Measurements from ENCODE around the gene NAALADL2. TPM values are rescaled to one million over a fixed set of nuclear protein-coding genes. Genes with fewer than 3 reads are reported as not detected.

Gene NAALADL2
- total and polyA plus RNA-seq, 9 of the 15 experiments (the other 6 are each of a cell fraction or from before 2014, with no cell fraction given): 0.29 to 1.1 (median 0.79) TPM; not detected in 1

GRCh38 chr3:175493301-175493700, 634.2 kb downstream of the NAALADL2 start (continued):
- TF ChIP-seq TCF15 (CRISPR knock-in tag; IDR thresholded peaks at IDR 0.05) (no peak), BRCA1 (IDR thresholded peaks at IDR 0.05) (no peak), BRCA1 (CRISPR knock-in tag; IDR thresholded peaks at IDR 0.05) (no peak), ZNF780A (CRISPR knock-in tag; IDR thresholded peaks at IDR 0.05) (no peak)

GRCh38 chr3:175495331-175495730, 636.2 kb downstream of the NAALADL2 start:
- no peak overlapping the region for H3K4me3 ChIP-seq
- no peak overlapping the region for H3K27ac ChIP-seq (ENCODE audit: extremely low read depth, low read depth, low read length)
- no peaks in the 10 kb centered on the region for H4K20me1 ChIP-seq (replicated peaks; ENCODE audit: control insufficient read depth, insufficient read depth, low read length)
- 0% methylated on average over 3 of the region's 3 CpGs for WGBS (ENCODE audit: insufficient coverage, low coverage, missing lambda C conversion rate)
- H3K27me3 ChIP-seq (ENCODE audit: control insufficient read depth in 2 of 2, insufficient read depth in 2 of 2, low read length in 2 of 2): no peaks in the 10 kb centered on the region
- FAIRE-seq: no peak
- H3K79me2 ChIP-seq (ENCODE audit: control insufficient read depth, insufficient read depth, low read length): no peaks in the 10 kb centered on the region
- no peak overlapping the region for H3K4me2 ChIP-seq (ENCODE audit: insufficient read depth, low read length)
- H3K4me1 ChIP-seq (replicated peaks in 1 of 2; ENCODE audit: control insufficient read depth in 2 of 2, insufficient read depth in 2 of 2, low read length in 2 of 2): no peaks in the 10 kb centered on the region
- no TSS peak for BruUV-seq (replicated peaks)
- no peak overlapping the region for H3K9ac ChIP-seq (ENCODE audit: insufficient read depth in 1 of 2, low read depth in 2 of 2, low read length in 2 of 2)
- TF ChIP-seq BCOR (IDR thresholded peaks at IDR 0.05) (no peak), SNAPC5 (CRISPR knock-in tag; IDR thresholded peaks at IDR 0.05) (no peak), ELK1 (CRISPR knock-in tag; IDR thresholded peaks at IDR 0.05) (no peak), HINFP (tag; conservative IDR thresholded peaks at IDR 0.05; ENCODE audit: low read depth) (no peak), ZNF586 (CRISPR knock-in tag; conservative IDR thresholded peaks at IDR 0.05) (no peak), RCOR1 (IDR thresholded peaks at IDR 0.05; ENCODE audit: borderline replicate concordance in 1 of 2, low read depth in 2 of 2, low read length in 2 of 2) (no peak), TEAD2 (tag; IDR thresholded peaks at IDR 0.05) (no peak), ZNF512 (tag; IDR thresholded peaks at IDR 0.05) (no peak), ZKSCAN8 (CRISPR knock-in tag; IDR thresholded peaks at IDR 0.05) (no peak), CBX2 (IDR thresholded peaks at IDR 0.05; ENCODE audit: insufficient read depth, low read length, poor library complexity, severe bottlenecking) (no peak), ZNF224 (CRISPR knock-in tag; IDR thresholded peaks at IDR 0.05) (no peak), COPS2 (conservative IDR thresholded peaks at IDR 0.05) (no peak)
- POLR2A ChIA-PET: no interaction called here
- CTCF ChIA-PET (ENCODE audit: low intra/inter-chr PET ratio): no interaction called here
- no peaks in the 10 kb centered on the region for H3K9me1 ChIP-seq (ENCODE audit: control insufficient read depth, insufficient read depth, low read length)
- intact Hi-C loops (cut with micrococcal nuclease) (no loop called here), in situ Hi-C loops (cut with MboI) (no loop called here)
- no peak for DNase-seq (ENCODE audit: extremely low read depth in 1 of 4, low spot score in 3 of 4)
- H2AFZ ChIP-seq (ENCODE audit: low read depth, low read length): no peak overlapping the region
- H3K9me3 ChIP-seq (replicated peaks; ENCODE audit: control insufficient read depth, insufficient read depth, low read depth, low read length): 0 out of 2 replicates have a peak, but pooled peaks cover 1% of the 10 kb centered on the region
- no peak for ATAC-seq
- no peaks in the 10 kb centered on the region for H3K36me3 ChIP-seq (ENCODE audit: control insufficient read depth, insufficient read depth, low read length)
